ENCODE data around the gene CPEB3. TPM values are rescaled to one million over a fixed set of nuclear protein-coding genes. Genes with fewer than 3 reads are reported as not detected.

CPEB3 gene
- total and polyA plus RNA-seq, 10 donors: 1.0 to 10.1 (median 7.3) TPM

DNA sequence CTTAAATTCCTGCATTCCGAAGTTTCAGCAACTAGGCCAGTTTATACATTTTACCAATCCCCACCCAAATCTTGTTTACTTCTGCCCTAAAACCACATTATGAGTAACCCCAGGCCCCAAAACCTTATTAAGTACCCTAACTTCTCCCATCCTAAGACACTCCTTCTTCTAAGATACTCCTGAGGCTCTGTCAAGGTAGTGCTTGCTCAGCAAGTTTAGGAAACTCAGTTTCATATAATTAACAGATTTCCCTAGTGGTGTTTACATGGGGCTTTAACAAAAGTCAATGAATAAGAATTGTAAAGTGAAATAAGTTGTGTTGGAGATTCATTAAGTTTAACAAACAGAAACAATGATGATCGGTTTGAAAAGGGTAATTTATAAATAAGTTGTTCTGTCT, 77.8 kb downstream of the CPEB3 start:
- Histone ChIP-seq H3K4me1 (peaks cover 0 to 35% (median 13%) of the 10 kb centered on the region in 6 donors), H3K27me3 (replicated peaks in 1 of 7) (no peaks in the 10 kb centered on the region), H3K36me3 (peaks cover 0 to 11% (median 2%) of the 10 kb centered on the region in 6 donors), H3K9me3 (no peaks in the 10 kb centered on the region), H3K27ac (no peak overlapping the region), H3K4me3 (no peak overlapping the region)
- WGBS, 5 donors: 95 to 97% (median 96%) methylated on average over 2 of the region's 2 CpGs
- no peak for DNase-seq
- TF ChIP-seq POLR2A (IDR thresholded peaks at IDR 0.05) (no peak), CTCF (IDR thresholded peaks at IDR 0.05 in 8 of 11, conservative IDR thresholded peaks at IDR 0.05 in 3 of 11) (no peak), POLR2AphosphoS5 (IDR thresholded peaks at IDR 0.05) (no peak)
- intact Hi-C loops (cut with DNase I; ENCODE audit: low total_unique reads): no loop called here

GRCh38 chr10:92208736-92209135, 82.1 kb downstream of the CPEB3 start:
- no peak for DNase-seq
- H3K27me3 ChIP-seq (replicated peaks in 1 of 7): no peaks in the 10 kb centered on the region
- TF ChIP-seq POLR2AphosphoS5 (IDR thresholded peaks at IDR 0.05) (no peak), POLR2A (IDR thresholded peaks at IDR 0.05) (no peak), CTCF (IDR thresholded peaks at IDR 0.05 in 8 of 11, conservative IDR thresholded peaks at IDR 0.05 in 3 of 11) (no peak)
- WGBS, 5 donors: 54 to 71% (median 68%) methylated on average over 3 of the region's 3 CpGs
- H3K4me1 ChIP-seq: peaks cover 0 to 43% (median 13%) of the 10 kb centered on the region in 6 donors
- intact Hi-C loops (cut with DNase I; ENCODE audit: low total_unique reads): no loop called here
- no peak overlapping the region for H3K4me3 ChIP-seq
- no peaks in the 10 kb centered on the region for H3K9me3 ChIP-seq
- peaks cover 0 to 10% (median 0%) of the 10 kb centered on the region in 6 donors for H3K36me3 ChIP-seq
- peak overlapping the region in 2 of 8 donors; percentile 19 to 33 for H3K27ac ChIP-seq

DNA sequence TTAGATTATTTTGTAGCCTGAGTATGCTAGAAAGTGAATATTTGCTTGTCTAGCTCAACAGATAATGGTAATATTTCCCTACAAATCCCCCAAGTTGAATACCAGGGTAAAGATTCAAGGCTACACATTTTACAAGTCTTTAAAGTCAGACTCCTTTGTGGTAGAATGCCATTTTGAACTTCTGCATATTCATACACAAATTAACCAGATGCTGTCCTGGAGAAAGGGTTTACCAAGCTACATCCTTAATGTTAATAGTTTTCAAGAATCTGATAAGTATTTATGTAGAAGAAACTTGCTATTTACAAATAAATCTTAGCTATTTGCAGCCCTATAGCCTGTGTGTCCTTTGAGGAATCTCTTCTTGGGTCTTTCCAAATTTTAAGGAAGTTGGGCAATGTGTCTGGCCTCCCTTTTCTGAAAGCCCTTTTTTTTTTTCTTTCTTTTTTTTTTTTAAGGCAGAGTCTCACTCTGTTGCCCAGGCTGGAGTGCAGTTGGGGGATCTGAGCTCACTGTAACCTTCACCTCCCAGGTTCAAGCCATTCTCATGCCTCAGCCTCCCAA, 82.6 kb downstream of the CPEB3 start:
- intact Hi-C loops (cut with DNase I; ENCODE audit: low total_unique reads): no loop called here
- H3K27me3 ChIP-seq (replicated peaks in 1 of 7): no peaks in the 10 kb centered on the region
- no peak for DNase-seq

More for the DNA sequence above, 82.6 kb downstream of the CPEB3 start:
- Histone ChIP-seq H3K4me3 (no peak overlapping the region), H3K27ac (peak overlapping the region in 2 of 8 donors; percentile 19 to 33), H3K9me3 (no peaks in the 10 kb centered on the region), H3K36me3 (peaks cover 0 to 10% (median 0%) of the 10 kb centered on the region in 6 donors), H3K4me1 (peaks cover 0 to 43% (median 13%) of the 10 kb centered on the region in 6 donors)
- TF ChIP-seq POLR2A (IDR thresholded peaks at IDR 0.05) (no peak), POLR2AphosphoS5 (IDR thresholded peaks at IDR 0.05) (no peak), CTCF (IDR thresholded peaks at IDR 0.05 in 8 of 11, conservative IDR thresholded peaks at IDR 0.05 in 3 of 11) (no peak)
